GM18861 (cell line): ENCODE measurements around the gene PSAP.

Source experiments
- ATAC-seq: cut with Tn5 transposase; IDR thresholded peaks from one replicate; pipeline ENCODE4 v1.9.1; 2021; ENCODE audit not compliant: unreplicated experiment

PSAP gene

GRCh38 chr10:71829171-71829570, 21.9 kb downstream of the PSAP start:
- no peak for ATAC-seq

- no peak for ATAC-seq
Measured at GRCh38 chr10:71828702-71829101, 22.3 kb downstream of the PSAP start.

DNA sequence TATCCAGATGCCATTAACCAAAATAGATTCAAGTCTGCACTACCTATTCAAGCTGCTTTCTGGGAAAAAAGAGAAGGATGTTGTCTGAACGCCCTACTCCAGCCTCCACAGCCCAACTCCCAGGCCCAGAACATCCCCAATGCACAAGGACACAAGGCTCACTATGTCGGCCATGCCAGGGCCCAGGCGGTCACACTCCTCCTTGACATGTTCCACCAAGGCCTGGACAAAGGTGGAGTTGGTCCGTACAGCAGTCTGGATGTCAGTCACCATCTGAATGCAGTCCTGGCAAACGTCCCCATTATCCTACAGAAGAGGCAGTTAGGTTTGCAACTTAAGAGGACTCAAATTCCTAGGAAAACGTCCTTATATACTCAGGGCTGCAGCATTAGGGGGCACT, 23.2 kb downstream of the PSAP start:
- ATAC-seq: no peak

DNA sequence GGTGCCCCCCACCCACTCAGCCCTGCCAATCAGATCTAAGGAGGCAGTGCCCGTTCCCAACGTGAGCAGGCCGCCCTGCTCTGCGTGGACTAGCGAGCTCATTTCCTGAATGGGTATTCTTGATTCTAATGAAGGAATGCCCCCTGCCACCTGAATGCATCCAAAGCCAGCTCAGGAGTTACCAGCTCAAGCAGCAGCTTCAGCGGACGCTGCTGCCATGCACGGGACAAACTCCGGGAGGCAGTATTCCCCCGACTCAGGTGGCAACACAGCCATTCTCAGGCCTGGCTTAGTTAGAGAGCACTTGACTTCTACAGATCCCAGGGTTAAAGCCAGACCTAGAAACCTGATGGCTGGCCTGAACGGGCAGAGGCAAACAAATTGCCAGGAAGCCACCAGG, 25.8 kb downstream of the PSAP start:
- no peak for ATAC-seq

DNA sequence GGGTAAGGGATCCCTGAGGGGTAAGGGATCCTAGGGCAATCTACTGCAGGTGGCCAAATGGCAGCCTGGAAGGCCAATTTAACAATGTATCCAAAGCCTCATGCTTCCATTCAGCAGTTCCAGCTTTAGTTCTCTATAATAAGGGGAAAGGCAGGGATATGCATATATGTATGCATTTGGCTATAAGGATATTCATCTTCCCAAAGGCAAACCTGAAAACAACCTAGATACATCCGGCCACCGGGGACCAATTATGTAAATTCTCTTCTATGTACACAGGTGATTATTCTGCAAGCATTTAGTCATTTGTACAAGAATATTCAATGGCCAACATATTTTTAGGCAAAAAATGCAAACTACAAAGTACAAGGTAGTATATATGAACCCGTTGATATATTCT, 26.7 kb downstream of the PSAP start:
- ATAC-seq: no peak

DNA sequence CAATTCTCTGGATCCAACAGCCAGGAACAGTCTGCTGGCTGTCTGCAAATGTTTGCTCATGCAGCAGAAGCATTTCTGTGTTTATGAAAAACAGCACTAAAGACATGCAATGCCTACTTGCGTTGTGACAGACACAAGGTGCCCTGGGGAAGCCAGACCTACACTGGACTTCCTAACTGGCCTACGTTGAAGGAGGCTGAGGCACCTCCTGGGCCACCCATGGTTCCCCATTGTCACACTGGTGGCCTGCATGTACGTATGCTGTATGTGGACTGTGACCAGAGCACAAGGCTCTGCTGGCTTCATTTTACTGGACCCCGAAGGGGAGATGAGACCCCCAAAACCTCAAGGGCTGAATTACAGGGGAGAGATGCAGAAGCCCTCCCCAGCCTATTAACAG, 27.7 kb downstream of the PSAP start:
- no peak for ATAC-seq

- ATAC-seq: no peak
Measured at GRCh38 chr10:71821909-71822763, 28.9 kb downstream of the PSAP start.

- ATAC-seq: no peak
Measured at GRCh38 chr10:71820966-71821365, 30.1 kb downstream of the PSAP start.

- no peak for ATAC-seq
Measured at GRCh38 chr10:71819985-71820384, 31.1 kb downstream of the PSAP start.

- ATAC-seq: no peak
Measured at GRCh38 chr10:71819441-71819861, 31.6 kb downstream of the PSAP start.

- no peak for ATAC-seq
Measured at GRCh38 chr10:71818674-71819260, 32.3 kb downstream of the PSAP start.

GRCh38 chr10:71817831-71818655, 33.0 kb downstream of the PSAP start:
- no peak for ATAC-seq

DNA sequence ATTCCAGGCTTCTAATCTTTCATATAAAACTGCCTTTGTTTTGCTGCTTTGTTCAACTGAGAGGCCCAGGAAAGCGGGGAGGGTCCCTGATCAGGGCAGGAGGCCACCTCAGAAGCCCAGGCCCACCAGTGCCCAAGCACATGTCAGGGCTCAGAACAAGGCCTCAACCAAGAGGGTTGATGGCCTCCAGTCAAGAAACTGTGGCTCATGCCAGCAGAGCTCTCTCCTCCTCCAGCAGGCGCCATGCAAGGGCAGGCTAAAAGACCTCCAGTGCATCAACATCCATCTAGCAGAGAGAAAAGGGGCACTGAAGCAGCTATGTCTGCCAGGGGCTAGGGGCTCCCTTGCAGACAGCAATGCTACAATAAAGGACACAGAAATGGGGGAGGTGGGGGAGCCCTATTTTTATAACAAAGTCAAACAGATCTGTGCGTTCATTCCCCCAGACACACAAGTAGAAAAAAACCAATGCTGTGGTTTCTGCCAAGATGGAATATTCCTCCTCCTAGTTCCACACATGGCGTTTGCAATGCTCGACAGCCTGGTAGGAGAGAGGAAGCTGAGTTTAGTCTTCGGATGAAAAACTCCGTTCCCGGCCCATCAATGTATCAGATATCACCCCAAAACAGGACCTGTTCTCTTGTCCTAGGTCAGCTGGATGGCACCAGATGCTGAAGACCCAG, 34.0 kb downstream of the PSAP start:
- ATAC-seq: no peak

- ATAC-seq: no peak
Measured at GRCh38 chr10:71816421-71816851, 34.6 kb downstream of the PSAP start.

DNA sequence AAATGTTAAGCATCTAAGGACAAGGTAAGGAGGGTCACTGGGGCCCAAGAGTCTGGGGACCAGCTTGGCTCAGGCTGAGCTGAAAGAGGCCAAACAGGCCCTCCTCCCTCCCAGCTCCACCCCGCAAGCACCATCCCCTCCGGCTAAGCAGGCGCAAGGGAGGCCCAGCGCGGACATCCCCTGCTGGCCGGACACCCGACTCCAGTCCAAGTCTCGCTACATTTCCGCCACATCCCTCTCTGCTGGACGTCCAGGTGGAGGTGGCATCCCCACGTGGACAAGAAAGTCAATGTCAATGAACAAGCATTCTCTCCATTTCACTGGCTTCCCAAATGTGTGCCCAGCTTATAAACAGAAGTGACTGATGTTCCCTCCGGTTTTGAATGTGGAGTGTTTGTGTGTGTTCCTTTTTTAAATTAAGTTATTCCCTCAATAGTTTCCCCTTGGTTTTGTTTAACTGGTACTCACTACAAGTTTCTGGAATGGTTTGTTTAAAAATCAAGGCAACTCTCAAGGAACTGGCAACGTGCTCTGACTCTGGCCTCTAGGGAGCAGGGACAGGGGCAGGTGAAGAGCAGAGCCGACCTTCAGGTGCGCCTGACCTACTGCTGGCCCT, 35.4 kb downstream of the PSAP start:
- no peak for ATAC-seq

- no peak for ATAC-seq
Measured at GRCh38 chr10:71814922-71815411, 36.1 kb downstream of the PSAP start.

- no peak for ATAC-seq
Measured at GRCh38 chr10:71812913-71813590, 38.0 kb downstream of the PSAP start.

DNA sequence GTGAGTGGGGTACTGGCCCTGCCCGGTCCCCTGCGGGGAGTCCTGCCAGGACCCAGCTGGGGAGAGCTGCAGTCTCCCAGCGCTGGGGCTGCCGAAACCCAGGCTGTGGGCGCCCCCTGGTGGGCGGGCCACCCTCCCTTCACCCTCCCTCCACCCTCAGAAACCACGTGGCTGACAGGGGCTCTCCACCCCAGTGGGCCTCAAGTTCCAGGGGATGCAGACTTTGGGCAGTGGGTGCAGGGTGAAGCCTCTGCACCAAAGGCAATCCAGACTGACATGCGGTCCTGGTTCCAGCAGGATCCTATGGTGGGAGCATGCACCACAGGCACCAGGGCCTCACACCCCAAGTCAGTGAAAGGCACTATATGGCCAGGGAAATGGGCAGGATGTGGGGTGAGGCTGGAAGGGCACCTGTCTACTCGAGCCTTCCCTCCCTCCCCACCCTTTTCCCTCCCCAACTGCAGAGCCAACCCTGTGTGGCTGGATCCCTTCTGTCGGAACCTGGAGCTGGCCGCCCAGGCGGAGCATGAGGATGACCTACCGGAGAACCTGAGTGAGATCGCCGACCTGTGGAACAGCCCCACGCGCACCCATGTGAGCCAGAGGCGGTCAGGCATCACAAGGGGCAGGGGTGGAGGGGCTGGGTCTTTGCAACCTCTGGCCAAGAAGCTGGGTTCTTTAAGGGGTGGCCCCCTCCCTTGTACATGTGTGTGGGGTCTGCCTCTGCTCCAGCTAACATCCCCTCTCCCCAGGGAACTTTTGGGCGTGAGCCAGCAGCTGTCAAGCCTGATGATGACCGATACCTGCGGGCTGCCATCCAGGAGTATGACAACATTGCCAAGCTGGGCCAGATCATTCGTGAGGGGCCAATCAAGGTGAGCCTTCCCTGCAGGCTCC, 38.8 kb downstream of the PSAP start:
- peak; percentile 68 for ATAC-seq

GRCh38 chr10:71811351-71811750, 39.7 kb downstream of the PSAP start:
- ATAC-seq: no peak
